Stomach (tissue), 9 donors: ENCODE measurements around the gene COQ8B. TPM values are rescaled to one million over a fixed set of nuclear protein-coding genes. Genes with fewer than 3 reads are reported as not detected.

Experiments used
- DNase-seq, 2 donors: peaks; one replicate each; pipeline versions ENCODE4 v3.0.0 to v3.0.0-alpha.2; 2013 to 2019
- H3K27ac ChIP-seq, 5 donors: fragments of 200-600 bp in 4 of 5; sonication (generic) in 4 of 5; one replicate each; pipeline ENCODE4 v1.5.1; 2013 to 2019; ENCODE audit warnings: mild to moderate bottlenecking in 1 of 5, moderate library complexity in 1 of 5
- H3K27me3 ChIP-seq, 3 donors: fragments of 200-600 bp; sonication (generic); one replicate each; pipeline ENCODE4 v1.5.1; 2017 to 2019; ENCODE audit warnings: mixed run types in 1 of 3
- H3K36me3 ChIP-seq, 4 donors: fragments of 200-600 bp; sonication (generic); 1 replicate in 3 of 4; 2 replicates in 1 of 4; pipeline ENCODE4 v1.5.1; 2016 to 2019
- H3K4me1 ChIP-seq, 4 donors: fragments of 200-600 bp; sonication (generic); one replicate each; pipeline ENCODE4 v1.5.1; 2016 to 2019
- H3K4me3 ChIP-seq, 4 donors: fragments of 200-600 bp; sonication (generic) in 3 of 4; one replicate each; pipeline ENCODE4 v1.5.1; 2016 to 2019; ENCODE audit warnings: mild to moderate bottlenecking in 1 of 4
- H3K9me3 ChIP-seq, 4 donors: fragments of 200-600 bp; sonication (generic); one replicate each; pipeline ENCODE4 v1.5.1; 2016 to 2019
- CTCF ChIP-seq, 7 experiments: fragments of 450-650 bp in 4 of 7; fragments of 200-600 bp in 3 of 7; sonication (generic) in 3 of 7; IDR thresholded peaks; one replicate each; pipeline ENCODE4 v1.5.1; 2016 to 2019; ENCODE audit warnings: antibody characterized with exemption in 7 of 7, control low read depth in 2 of 7, mild to moderate bottlenecking in 1 of 7
- EP300 ChIP-seq: sonication (generic); formaldehyde crosslinking; IDR thresholded peaks from one replicate; pipeline ENCODE4 v1.6.1; 2017; ENCODE audit warnings: antibody characterized with exemption
- POLR2A ChIP-seq, 4 donors: fragments of 450-650 bp; IDR thresholded peaks; one replicate each; pipeline ENCODE4 v1.6.1; 2016; ENCODE audit warnings: antibody characterized with exemption in 4 of 4, control low read depth in 2 of 4, mild to moderate bottlenecking in 1 of 4, moderate library complexity in 1 of 4
- POLR2AphosphoS5 ChIP-seq, 3 donors: sonication (generic); formaldehyde crosslinking; IDR thresholded peaks; one replicate each; pipeline ENCODE4 v1.6.1; 2016; ENCODE audit warnings: antibody characterized with exemption in 3 of 3
- WGBS, 5 donors: extraction: QIAGEN DNeasy Blood & Tissue Kit in 3 of 5; methylation state at CpG; one replicate each; pipeline versions ENCODE4 v1.1.5 to v1.1.7; 2013 to 2018; 5-methylcytosine and 5-hydroxymethylcytosine counted together
- intact Hi-C: fragments of 100-400 bp; cut with DNase I; formaldehyde crosslinking; loops from one replicate; pipeline ENCODE4 v1.15.1; 2023; ENCODE audit warnings: low total_unique reads
- polyA plus RNA-seq, 3 donors: library from polyadenylated mRNA; stranded (reverse); fragments of 200-250 nt; gene quantifications; one replicate each; pipeline ENCODE4 v1.2.3, GENCODE V29; 2013
- total RNA-seq, 5 donors: library from RNA; depleted of rRNA; stranded (reverse); fragments of >200 nt; gene quantifications; one replicate each; pipeline versions ENCODE4 v1.1.0 to v1.2.3, GENCODE V29; 2014 to 2016
- donor health status: healthy with polysubstance abuse.
- donor health status: Bipolar disorder and iron deficiency.
- donor health status: healthy.

COQ8B gene
- total and polyA plus RNA-seq, 8 donors, result 26.9 to 91.5 (median 41.9) TPM

DNA sequence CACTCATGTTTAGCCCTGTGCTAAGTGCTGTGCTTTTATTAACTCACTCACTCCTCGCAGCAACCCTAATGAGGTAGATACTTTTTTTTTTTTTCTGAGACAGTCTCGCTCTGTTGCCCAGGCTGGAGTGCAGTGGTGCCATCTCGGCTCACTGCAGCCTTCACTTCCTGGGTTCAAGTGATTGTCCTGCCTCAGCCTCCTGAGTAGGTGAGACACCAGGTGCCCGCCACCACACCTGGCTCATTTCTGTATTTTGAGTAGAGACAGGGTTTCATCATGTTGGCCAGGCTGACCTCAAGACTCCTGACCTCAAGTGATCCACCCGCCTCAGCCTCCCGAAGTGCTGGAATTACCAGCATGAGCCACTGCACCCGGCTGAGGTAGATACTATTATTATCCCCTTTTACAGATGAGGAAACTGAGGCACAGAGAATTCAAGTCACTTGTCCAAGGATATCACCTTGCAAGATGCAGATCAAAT lies 2.8 kb upstream of the COQ8B start:
- H3K27me3 ChIP-seq, result no peaks in the 10 kb centered on the region
- DNase-seq, result no peak
- H3K36me3 ChIP-seq, result peaks cover 7 to 29% (median 17%) of the 10 kb centered on the region in 4 donors
- intact Hi-C loops, result no loop called here
- WGBS, 5 donors, result 28 to 44% (median 31%) methylated on average over 7 of the region's 7 CpGs
- peaks cover 37 to 83% (median 68%) of the 10 kb centered on the region in 4 donors for H3K4me1 ChIP-seq
- H3K9me3 ChIP-seq, result no peaks in the 10 kb centered on the region
- H3K4me3 ChIP-seq, result peak overlapping the region; percentile 75 to 88 (median 84)
- H3K27ac ChIP-seq, result peak overlapping the region; percentile 98 to 100 (median 99)
- peak in 1 of 3 donors; percentile 8 for TF ChIP-seq POLR2AphosphoS5 (IDR thresholded peaks at IDR 0.05)
- TF ChIP-seq EP300, result no peak
- no peak for TF ChIP-seq CTCF (IDR thresholded peaks at IDR 0.05)

GRCh38 chr19:40718774-40719391 lies 2.2 kb upstream of the COQ8B start:
- peaks cover 1 to 24% (median 11%) of the 10 kb centered on the region in 4 donors for H3K36me3 ChIP-seq
- intact Hi-C loops, result no loop called here
- H3K4me3 ChIP-seq, result peak overlapping the region; percentile 75 to 88 (median 84)
- H3K27ac ChIP-seq, result peak overlapping the region; percentile 98 to 100 (median 99)
- 7 to 13% (median 11%) methylated on average over 11 to 16 of the region's 16 CpGs for WGBS, 5 donors
- TF ChIP-seq POLR2A (IDR thresholded peaks at IDR 0.05) (no peak), POLR2AphosphoS5 (IDR thresholded peaks at IDR 0.05) (peak in 2 of 3 donors; percentile 68 to 83)
- H3K4me1 ChIP-seq, result peaks cover 43 to 83% (median 68%) of the 10 kb centered on the region in 4 donors
- no peaks in the 10 kb centered on the region for H3K9me3 ChIP-seq
- peak; percentile 92 to 94 for DNase-seq
- no peaks in the 10 kb centered on the region for H3K27me3 ChIP-seq

GRCh38 chr19:40717880-40718773 lies 1.4 kb upstream of the COQ8B start:
- H3K27ac ChIP-seq, result peak overlapping the region; percentile 98 to 100 (median 99)
- no peak for TF ChIP-seq POLR2A (IDR thresholded peaks at IDR 0.05)
- TF ChIP-seq EP300, result no peak
- TF ChIP-seq POLR2AphosphoS5 (IDR thresholded peaks at IDR 0.05), result no peak
- no peak for TF ChIP-seq CTCF (IDR thresholded peaks at IDR 0.05)
- H3K4me3 ChIP-seq, result peak overlapping the region; percentile 75 to 88 (median 84)
- H3K4me1 ChIP-seq, result peaks cover 46 to 84% (median 69%) of the 10 kb centered on the region in 4 donors
- H3K9me3 ChIP-seq, result no peaks in the 10 kb centered on the region
- peak in 1 of 2 donors; percentile 57 for DNase-seq
- H3K36me3 ChIP-seq, result peaks cover 0 to 18% (median 7%) of the 10 kb centered on the region in 4 donors
- intact Hi-C loops, result no loop called here
- H3K27me3 ChIP-seq, result no peaks in the 10 kb centered on the region
- WGBS, 5 donors, result 13 to 31% (median 21%) methylated on average over 11 to 20 of the region's 20 CpGs

- Histone ChIP-seq H3K27ac (peak overlapping the region; percentile 98 to 100 (median 99)), H3K27me3 (no peaks in the 10 kb centered on the region), H3K9me3 (no peaks in the 10 kb centered on the region), H3K4me1 (peaks cover 43 to 84% (median 65%) of the 10 kb centered on the region in 4 donors), H3K4me3 (peak overlapping the region; percentile 75 to 88 (median 84)), H3K36me3 (peaks cover 3 to 20% (median 11%) of the 10 kb centered on the region in 4 donors)
- TF ChIP-seq EP300 (no peak), POLR2AphosphoS5 (IDR thresholded peaks at IDR 0.05) (no peak), CTCF (IDR thresholded peaks at IDR 0.05) (no peak), POLR2A (IDR thresholded peaks at IDR 0.05) (no peak)
- 0 to 2% (median 1%) methylated on average over 10 to 20 of the region's 20 CpGs for WGBS, 5 donors
- DNase-seq, result no peak
- intact Hi-C loops, result no loop called here
Observed at GRCh38 chr19:40717325-40717879, 716 bp upstream of the COQ8B start.
